HG02840 (cell line): Measurements from ENCODE around the gene MTHFD2.
"Not testable (repeated sequence)": the region's sequence is repeated elsewhere in the genome, so short reads cannot be mapped to it uniquely, and the experiment has no call there.

ENCODE experiments used
- ATAC-seq: cut with Tn5 transposase; IDR thresholded peaks from one replicate; pipeline ENCODE4 v1.9.1; 2021; ENCODE audit warnings: mild to moderate bottlenecking, moderate library complexity, moderate number of reproducible peaks; ENCODE audit not compliant: unreplicated experiment, low FRiP score

MTHFD2 gene

GRCh38 chr2:74198461-74199274 lies at the start of gene MTHFD2:
Gene MTHFD2 (plus strand): TSS chr2:74198615. CDS start chr2:74198642, 27 bp downstream.
- ATAC-seq, result peak; percentile 93

GRCh38 chr2:74149247-74149525 lies 49.2 kb upstream of the MTHFD2 start:
- ATAC-seq, result no peak

- no peak for ATAC-seq
Measured at GRCh38 chr2:74149570-74150319, 48.7 kb upstream of the MTHFD2 start.

GRCh38 chr2:74152954-74153353 lies 45.5 kb upstream of the MTHFD2 start:
- ATAC-seq, result no peak

- ATAC-seq, result no peak
Measured at GRCh38 chr2:74155830-74156229, 42.6 kb upstream of the MTHFD2 start.

- no peak for ATAC-seq
Measured at GRCh38 chr2:74162951-74163350, 35.5 kb upstream of the MTHFD2 start.

GRCh38 chr2:74164761-74165160 lies 33.7 kb upstream of the MTHFD2 start:
- no peak for ATAC-seq

- ATAC-seq, result no peak
Measured at GRCh38 chr2:74168739-74169138, 29.7 kb upstream of the MTHFD2 start.

GRCh38 chr2:74174909-74175308 lies 23.5 kb upstream of the MTHFD2 start:
- ATAC-seq, result no peak

- ATAC-seq, result no peak
Measured at GRCh38 chr2:74177696-74178095, 20.7 kb upstream of the MTHFD2 start.

- ATAC-seq, result peak; percentile 83
Measured at GRCh38 chr2:74178211-74179062, 20.0 kb upstream of the MTHFD2 start, which contains the start of gene MOB1A. Gene MOB1A (minus strand): TSS chr2:74178879. CDS start chr2:74178674, 205 bp downstream.

GRCh38 chr2:74179063-74179865 lies 19.2 kb upstream of the MTHFD2 start:
- peak; percentile 7 for ATAC-seq

GRCh38 chr2:74181739-74182138 lies 16.7 kb upstream of the MTHFD2 start:
- ATAC-seq, result no peak

- no peak for ATAC-seq
Measured at GRCh38 chr2:74183878-74184277, 14.5 kb upstream of the MTHFD2 start.

GRCh38 chr2:74186038-74186437 lies 12.4 kb upstream of the MTHFD2 start:
- ATAC-seq, result peak; percentile 71

GRCh38 chr2:74186706-74187105 lies 11.7 kb upstream of the MTHFD2 start:
- ATAC-seq, result not testable (repeated sequence)

- ATAC-seq, result no peak
Measured at GRCh38 chr2:74188018-74188601, 10.3 kb upstream of the MTHFD2 start.

GRCh38 chr2:74188696-74189095 lies 9.7 kb upstream of the MTHFD2 start:
- no peak for ATAC-seq

GRCh38 chr2:74191596-74192380 lies 6.6 kb upstream of the MTHFD2 start:
- ATAC-seq, result no peak
